GM12875 (cell line): ENCODE data around the gene RDH16.
"Not testable (repeated sequence)": the region's sequence is repeated elsewhere in the genome, so short reads cannot be mapped to it uniquely, and the experiment has no call there.

Source experiments
- H3K4me3 ChIP-seq: one replicate; pipeline ENCODE4 v1.5.1; 2011; ENCODE audit warnings: low read depth, low read length, control low read depth
- CTCF ChIP-seq: IDR thresholded peaks from 2 replicates; pipeline ENCODE4 v1.5.1; 2011; ENCODE audit warnings: low read depth, mild to moderate bottlenecking, control low read depth, inconsistent platforms, low read length, moderate library complexity, borderline replicate concordance; ENCODE audit not compliant: insufficient read depth

Gene RDH16

GRCh38 chr12:56927281-56927680, 30.1 kb downstream of the RDH16 start:
- H3K4me3 ChIP-seq: no peak overlapping the region
- TF ChIP-seq CTCF: no peak

GRCh38 chr12:56922031-56922430, 35.4 kb downstream of the RDH16 start:
- no peak for TF ChIP-seq CTCF
- no peak overlapping the region for H3K4me3 ChIP-seq

GRCh38 chr12:56921346-56921745, 36.1 kb downstream of the RDH16 start:
- no peak overlapping the region for H3K4me3 ChIP-seq
- no peak for TF ChIP-seq CTCF

GRCh38 chr12:56918139-56918538, 39.3 kb downstream of the RDH16 start:
- not testable (repeated sequence) for H3K4me3 ChIP-seq

- no peak overlapping the region for H3K4me3 ChIP-seq
- TF ChIP-seq CTCF: no peak
These were observed 40.4 kb downstream of the RDH16 start for GRCh38 chr12:56916996-56917333.

GRCh38 chr12:56916296-56916995, 41.0 kb downstream of the RDH16 start:
- no peak for TF ChIP-seq CTCF
- no peak overlapping the region for H3K4me3 ChIP-seq

- TF ChIP-seq CTCF: no peak
- H3K4me3 ChIP-seq: no peak overlapping the region
These were observed 42.7 kb downstream of the RDH16 start for GRCh38 chr12:56914724-56915123.

- no peak overlapping the region for H3K4me3 ChIP-seq
- no peak for TF ChIP-seq CTCF
These were observed 43.2 kb downstream of the RDH16 start for GRCh38 chr12:56914256-56914655.

- not testable (repeated sequence) for H3K4me3 ChIP-seq
These were observed 48.0 kb downstream of the RDH16 start for GRCh38 chr12:56909403-56909802.
